A673 (cell line): ENCODE results near the gene CEMIP. TPM values are rescaled to one million over a fixed set of nuclear protein-coding genes. Genes with fewer than 3 reads are reported as not detected.

Experiments used
- BruUV-seq: library from RNA; stranded (reverse); fragments of 400-500 nt; replicated peaks from 2 replicates; lab custom pipeline; 2021; lab: Mats Ljungman, UMichigan
- CTCF ChIA-PET: fragments of 300-600 bp; sonication (Branson Sonifier 250); formaldehyde crosslinking; loops from one replicate; lab custom pipeline; 2022; ENCODE audit warnings: antibody characterized with exemption; lab: Charles Lee
- POLR2A ChIA-PET: fragments of 300-600 bp; sonication (Branson Sonifier 250); formaldehyde crosslinking; loops from one replicate; lab custom pipeline; 2022; ENCODE audit warnings: antibody characterized with exemption; ENCODE audit not compliant: low non-redundant PET; lab: Charles Lee
- DNase-seq: peaks from one replicate; pipeline ENCODE4 v3.0.0-alpha.2; 2015; ENCODE audit warnings: low spot score
- H3K27ac ChIP-seq: fragments of 200-600 bp; sonication (generic); 2 replicates; pipeline ENCODE4 v1.5.1; 2016; ENCODE audit warnings: mixed run types, low read depth, mild to moderate bottlenecking, mixed read lengths, antibody characterized with exemption, low read length; ENCODE audit not compliant: poor library complexity, severe bottlenecking
- H3K27me3 ChIP-seq: fragments of 200-600 bp; sonication (generic); replicated peaks from 2 replicates; pipeline ENCODE4 v1.6.1; 2017; ENCODE audit warnings: mixed run types, low read depth, mild to moderate bottlenecking, mixed read lengths, antibody characterized with exemption, low read length; ENCODE audit not compliant: insufficient read depth, poor library complexity
- H3K36me3 ChIP-seq: fragments of 200-600 bp; sonication (generic); 2 replicates; pipeline ENCODE4 v1.6.1; 2016; ENCODE audit warnings: mixed run types, mild to moderate bottlenecking, mixed read lengths, antibody characterized with exemption, low read length; ENCODE audit not compliant: insufficient read depth, poor library complexity, severe bottlenecking
- H3K4me1 ChIP-seq: fragments of 200-600 bp; sonication (generic); 2 replicates; pipeline ENCODE4 v1.6.1; 2017; ENCODE audit warnings: mixed run types, mild to moderate bottlenecking, mixed read lengths, antibody characterized with exemption, low read length; ENCODE audit not compliant: insufficient read depth, poor library complexity, severe bottlenecking
- H3K4me3 ChIP-seq: fragments of 200-600 bp; sonication (generic); 2 replicates; pipeline ENCODE4 v1.5.1; 2016; ENCODE audit warnings: low read depth, mixed run types, mild to moderate bottlenecking, mixed read lengths, low read length; ENCODE audit not compliant: poor library complexity, severe bottlenecking
- H3K9me3 ChIP-seq: fragments of 200-600 bp; sonication (generic); 2 replicates; pipeline ENCODE4 v1.6.1; 2016; ENCODE audit warnings: mixed run types, low read depth, mild to moderate bottlenecking, mixed read lengths, antibody characterized with exemption, low read length; ENCODE audit not compliant: poor library complexity, severe bottlenecking
- EZH2 ChIP-seq: fragments of 200-600 bp; sonication (generic); IDR thresholded peaks from 2 replicates; pipeline ENCODE4 v1.6.1; 2017; ENCODE audit warnings: borderline replicate concordance, low read depth, mild to moderate bottlenecking, mixed read lengths, antibody characterized with exemption, low read length; ENCODE audit not compliant: poor library complexity, severe bottlenecking
- intact Hi-C: fragments of 100-400 bp; cut with micrococcal nuclease; formaldehyde crosslinking; loops from one replicate; pipeline ENCODE4 v1.10.0; 2022; ENCODE audit not compliant: unreplicated experiment
- total RNA-seq: library from RNA; stranded (reverse); gene quantifications from 2 replicates; pipeline ENCODE4 v1.2.3, GENCODE V29; 2021
- TF ChIP-seq, protein P1 (sequence below): fragments of 300-800, 200-600 bp; sonication (generic); conservative IDR thresholded peaks from 2 replicates; pipeline ENCODE4 v1.5.1; 2017; ENCODE audit warnings: low read depth, mild to moderate bottlenecking, antibody characterized with exemption, low read length, moderate library complexity, mixed read lengths

CEMIP gene
- total RNA-seq, 1 experiment from 2014 or later, result not detected

DNA sequence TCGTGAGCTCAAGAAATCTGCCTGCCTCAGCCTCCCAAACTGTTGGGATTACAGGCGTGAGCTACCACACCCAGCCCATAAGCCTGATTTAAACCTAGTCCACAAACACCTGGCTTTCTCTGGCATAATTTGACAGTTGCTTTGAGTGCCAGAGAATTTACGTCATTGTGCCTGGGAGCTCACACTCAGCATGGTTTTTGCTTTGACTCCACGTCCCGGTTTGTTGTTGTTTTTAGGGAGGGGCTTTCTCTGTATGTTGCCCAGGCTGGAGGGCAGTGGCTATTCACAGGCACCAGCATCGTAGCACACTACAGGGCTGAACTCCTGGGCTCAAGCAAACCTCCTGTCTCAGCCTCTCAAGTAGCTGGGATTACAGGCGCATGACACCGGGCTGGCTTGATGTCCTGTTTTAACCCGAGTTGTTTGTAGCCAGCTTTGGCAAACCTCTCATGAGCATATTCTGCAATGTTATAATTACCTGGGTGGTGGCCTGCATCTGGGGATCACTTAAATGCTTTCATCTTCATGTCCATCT is 32.7 kb downstream of the CEMIP start:
- intact Hi-C loops, result no loop called here
- CTCF ChIA-PET, result no interaction called here
- no peaks in the 10 kb centered on the region for H3K9me3 ChIP-seq

GRCh38 chr15:80815106-80815505 is 35.9 kb downstream of the CEMIP start:
- BruUV-seq, result no TSS peak
- Histone ChIP-seq H3K9me3 (no peaks in the 10 kb centered on the region), H3K27ac (no peak overlapping the region), H3K4me3 (no peak overlapping the region), H3K4me1 (no peaks in the 10 kb centered on the region), H3K36me3 (no peaks in the 10 kb centered on the region), H3K27me3 (peaks cover 17% of the 10 kb centered on the region)
- ChIA-PET CTCF (no interaction called here), POLR2A (no interaction called here)
- DNase-seq, result no peak
- TF ChIP-seq, protein P1, sequence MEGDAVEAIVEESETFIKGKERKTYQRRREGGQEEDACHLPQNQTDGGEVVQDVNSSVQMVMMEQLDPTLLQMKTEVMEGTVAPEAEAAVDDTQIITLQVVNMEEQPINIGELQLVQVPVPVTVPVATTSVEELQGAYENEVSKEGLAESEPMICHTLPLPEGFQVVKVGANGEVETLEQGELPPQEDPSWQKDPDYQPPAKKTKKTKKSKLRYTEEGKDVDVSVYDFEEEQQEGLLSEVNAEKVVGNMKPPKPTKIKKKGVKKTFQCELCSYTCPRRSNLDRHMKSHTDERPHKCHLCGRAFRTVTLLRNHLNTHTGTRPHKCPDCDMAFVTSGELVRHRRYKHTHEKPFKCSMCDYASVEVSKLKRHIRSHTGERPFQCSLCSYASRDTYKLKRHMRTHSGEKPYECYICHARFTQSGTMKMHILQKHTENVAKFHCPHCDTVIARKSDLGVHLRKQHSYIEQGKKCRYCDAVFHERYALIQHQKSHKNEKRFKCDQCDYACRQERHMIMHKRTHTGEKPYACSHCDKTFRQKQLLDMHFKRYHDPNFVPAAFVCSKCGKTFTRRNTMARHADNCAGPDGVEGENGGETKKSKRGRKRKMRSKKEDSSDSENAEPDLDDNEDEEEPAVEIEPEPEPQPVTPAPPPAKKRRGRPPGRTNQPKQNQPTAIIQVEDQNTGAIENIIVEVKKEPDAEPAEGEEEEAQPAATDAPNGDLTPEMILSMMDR, result no peak
- TF ChIP-seq EZH2, result no peak
- intact Hi-C loops, result no loop called here

More for the DNA sequence above, 32.7 kb downstream of the CEMIP start:
- H3K27ac ChIP-seq, result no peak overlapping the region
- BruUV-seq, result no TSS peak
- peaks cover 20% of the 10 kb centered on the region for H3K27me3 ChIP-seq
- no peaks in the 10 kb centered on the region for H3K4me1 ChIP-seq
- no peak overlapping the region for H3K4me3 ChIP-seq
- no peak for DNase-seq
- no peaks in the 10 kb centered on the region for H3K36me3 ChIP-seq
- TF ChIP-seq, protein P1, result no peak
- no peak for TF ChIP-seq EZH2
- POLR2A ChIA-PET, result no interaction called here

DNA sequence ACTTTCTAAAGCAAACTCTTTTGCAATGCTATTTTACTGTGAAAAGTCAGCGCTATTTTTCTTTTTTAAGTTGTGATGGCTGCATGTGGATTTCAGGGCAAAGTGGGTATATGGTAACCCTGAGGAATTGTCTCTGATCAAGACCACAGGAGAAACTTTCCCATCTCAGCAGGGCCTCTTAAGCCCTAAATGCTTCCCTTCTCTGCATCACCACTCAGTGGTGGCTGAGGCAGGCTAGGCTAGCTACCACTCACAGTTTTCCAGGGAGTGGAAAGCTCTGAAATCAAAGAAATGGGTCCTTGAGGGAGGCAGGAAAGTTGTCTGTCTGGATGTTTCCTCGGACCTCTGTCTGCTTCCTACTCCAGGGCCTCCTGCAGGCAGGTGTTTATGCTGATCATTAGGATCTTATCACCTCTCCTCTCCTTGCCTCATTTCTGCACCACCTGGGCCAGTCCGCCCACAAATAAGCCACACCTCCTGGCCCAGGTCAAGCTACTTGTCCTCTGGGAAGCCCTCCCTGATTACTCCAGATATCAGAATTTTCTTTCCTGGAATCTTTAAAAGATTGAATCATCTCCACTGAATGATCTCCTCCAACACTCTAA is 37.0 kb downstream of the CEMIP start:
- no peak for TF ChIP-seq EZH2
- TF ChIP-seq, protein P1, result no peak
- intact Hi-C loops, result no loop called here
- ChIA-PET CTCF (no interaction called here), POLR2A (no interaction called here)
- no TSS peak for BruUV-seq
- Histone ChIP-seq H3K9me3 (no peaks in the 10 kb centered on the region), H3K27me3 (peaks cover 17% of the 10 kb centered on the region), H3K4me1 (no peaks in the 10 kb centered on the region), H3K4me3 (no peak overlapping the region), H3K36me3 (no peaks in the 10 kb centered on the region), H3K27ac (no peak overlapping the region)
- no peak for DNase-seq
